ENCODE data around the gene CCDC6.

CCDC6 gene

DNA sequence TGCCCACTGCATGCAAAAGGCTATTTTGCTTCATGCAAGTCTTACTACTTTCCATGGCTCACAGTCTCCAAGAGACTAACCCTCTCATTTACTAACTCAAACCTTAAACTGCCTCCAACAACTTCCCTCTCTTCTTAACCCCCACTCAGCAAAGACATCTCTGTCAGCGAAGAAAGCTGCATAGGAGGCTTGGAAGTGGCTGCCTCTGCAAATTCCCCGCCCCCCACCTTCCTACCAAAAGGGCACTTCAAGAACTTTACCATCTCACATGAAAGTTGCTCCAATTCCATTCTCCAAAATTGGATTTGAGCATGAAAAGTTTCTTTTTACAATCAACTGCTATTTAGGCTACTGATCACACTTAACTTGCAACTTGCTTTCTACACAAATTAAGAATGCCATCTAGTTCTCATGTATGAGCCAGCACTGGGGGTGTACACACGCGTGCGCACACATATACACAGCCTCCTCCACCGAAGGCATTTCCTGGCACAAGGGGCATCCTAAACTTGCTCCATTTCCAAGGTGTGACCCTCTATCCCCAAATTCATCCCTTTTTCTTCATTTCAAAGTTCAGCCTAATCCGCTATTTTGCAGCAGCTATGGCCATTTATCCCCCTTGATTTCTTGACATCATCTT lies 1.8 kb downstream of the CCDC6 start:
- Mint-ChIP-seq H3K27me3 (ENCODE audit: low read depth, poor library complexity) (no peaks in the 10 kb centered on the region), H3K4me3 (peak overlapping the region; percentile 98), H3K4me1 (peaks cover 72% of the 10 kb centered on the region), H3K27ac (no peak overlapping the region), H3K36me3 (ENCODE audit: low read depth) (peaks cover 4% of the 10 kb centered on the region), H3K9me3 (no peaks in the 10 kb centered on the region)
- TF ChIP-seq, protein P1, sequence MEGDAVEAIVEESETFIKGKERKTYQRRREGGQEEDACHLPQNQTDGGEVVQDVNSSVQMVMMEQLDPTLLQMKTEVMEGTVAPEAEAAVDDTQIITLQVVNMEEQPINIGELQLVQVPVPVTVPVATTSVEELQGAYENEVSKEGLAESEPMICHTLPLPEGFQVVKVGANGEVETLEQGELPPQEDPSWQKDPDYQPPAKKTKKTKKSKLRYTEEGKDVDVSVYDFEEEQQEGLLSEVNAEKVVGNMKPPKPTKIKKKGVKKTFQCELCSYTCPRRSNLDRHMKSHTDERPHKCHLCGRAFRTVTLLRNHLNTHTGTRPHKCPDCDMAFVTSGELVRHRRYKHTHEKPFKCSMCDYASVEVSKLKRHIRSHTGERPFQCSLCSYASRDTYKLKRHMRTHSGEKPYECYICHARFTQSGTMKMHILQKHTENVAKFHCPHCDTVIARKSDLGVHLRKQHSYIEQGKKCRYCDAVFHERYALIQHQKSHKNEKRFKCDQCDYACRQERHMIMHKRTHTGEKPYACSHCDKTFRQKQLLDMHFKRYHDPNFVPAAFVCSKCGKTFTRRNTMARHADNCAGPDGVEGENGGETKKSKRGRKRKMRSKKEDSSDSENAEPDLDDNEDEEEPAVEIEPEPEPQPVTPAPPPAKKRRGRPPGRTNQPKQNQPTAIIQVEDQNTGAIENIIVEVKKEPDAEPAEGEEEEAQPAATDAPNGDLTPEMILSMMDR (IDR thresholded peaks at IDR 0.05): no peak
- DNase-seq: peak; percentile 31

DNA sequence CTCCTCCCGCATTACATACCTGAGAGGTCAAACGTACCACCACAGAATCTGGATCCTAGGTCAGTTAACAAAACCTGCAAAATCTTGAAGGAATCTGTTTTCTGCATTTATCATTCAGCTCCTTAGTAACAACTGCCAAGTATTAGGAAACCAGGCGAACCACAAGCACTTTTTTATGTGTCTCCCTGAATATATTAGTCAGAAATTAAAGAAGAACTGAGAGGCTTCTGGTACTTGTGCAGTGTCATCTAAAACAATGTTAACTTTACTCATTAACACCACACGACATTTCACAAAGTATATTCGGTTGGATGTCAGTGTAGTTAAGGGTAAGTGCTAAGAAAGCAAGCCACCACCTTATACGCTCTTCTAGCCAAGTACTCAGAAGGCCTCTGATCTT lies 2.5 kb downstream of the CCDC6 start:
- no peak for DNase-seq
- H3K4me1 Mint-ChIP-seq: peaks cover 76% of the 10 kb centered on the region
- H3K4me3 Mint-ChIP-seq: peak overlapping the region; percentile 98

DNA sequence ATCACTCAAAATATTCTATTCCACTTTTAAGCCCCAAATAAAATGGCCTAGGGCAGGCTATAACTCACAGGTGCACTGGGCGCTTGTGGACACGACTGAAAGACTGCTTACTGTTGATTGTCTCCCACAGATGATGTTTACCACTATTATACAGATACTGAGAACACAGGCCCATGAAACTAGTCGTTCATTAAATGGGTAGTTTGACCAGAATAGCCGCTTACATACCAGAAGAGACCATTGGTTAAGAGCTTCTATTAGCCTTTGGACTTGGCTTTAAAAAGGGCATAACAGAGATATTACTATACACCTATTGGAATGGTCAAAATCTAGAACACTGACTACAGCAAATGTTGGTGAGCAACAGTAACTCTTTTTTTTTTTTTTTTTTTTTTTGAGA lies 4.3 kb downstream of the CCDC6 start:
- H3K36me3 Mint-ChIP-seq (ENCODE audit: low read depth): peaks cover 4% of the 10 kb centered on the region

More for the DNA sequence above, 2.5 kb downstream of the CCDC6 start:
- TF ChIP-seq, protein P1 (IDR thresholded peaks at IDR 0.05): no peak
- Mint-ChIP-seq H3K36me3 (ENCODE audit: low read depth) (peaks cover 4% of the 10 kb centered on the region), H3K27ac (no peak overlapping the region), H3K9me3 (no peaks in the 10 kb centered on the region), H3K27me3 (ENCODE audit: low read depth, poor library complexity) (no peaks in the 10 kb centered on the region)

DNA sequence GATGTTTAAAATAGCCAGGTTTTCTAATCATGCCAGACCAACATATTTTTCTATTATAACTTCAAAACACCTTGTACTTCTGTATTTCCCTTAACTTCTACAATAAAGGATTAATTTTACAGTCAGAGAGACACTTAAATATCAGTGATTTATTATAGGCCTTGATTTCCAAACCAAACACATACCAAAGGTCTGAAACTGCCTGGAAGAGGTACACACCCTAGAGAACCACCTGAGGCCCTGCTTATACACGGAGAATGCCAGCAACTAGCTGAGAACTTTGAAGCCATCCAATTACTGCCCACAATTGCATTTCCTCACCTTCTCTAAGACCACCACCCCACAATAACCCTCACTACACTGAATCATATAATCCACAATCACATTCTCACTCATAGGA lies 4.9 kb downstream of the CCDC6 start:
- peaks cover 57% of the 10 kb centered on the region for H3K4me1 Mint-ChIP-seq
- no peak overlapping the region for H3K4me3 Mint-ChIP-seq
- no peaks in the 10 kb centered on the region for H3K27me3 Mint-ChIP-seq (ENCODE audit: low read depth, poor library complexity)
- no peaks in the 10 kb centered on the region for H3K9me3 Mint-ChIP-seq
- no peak overlapping the region for H3K27ac Mint-ChIP-seq
- no peak for DNase-seq
- TF ChIP-seq, protein P1 (IDR thresholded peaks at IDR 0.05): no peak
- H3K36me3 Mint-ChIP-seq (ENCODE audit: low read depth): peaks cover 4% of the 10 kb centered on the region

More for the DNA sequence above, 4.3 kb downstream of the CCDC6 start:
- peaks cover 60% of the 10 kb centered on the region for H3K4me1 Mint-ChIP-seq
- H3K9me3 Mint-ChIP-seq: no peaks in the 10 kb centered on the region
- no peak overlapping the region for H3K4me3 Mint-ChIP-seq
- H3K27ac Mint-ChIP-seq: no peak overlapping the region
- no peak for DNase-seq
- no peaks in the 10 kb centered on the region for H3K27me3 Mint-ChIP-seq (ENCODE audit: low read depth, poor library complexity)
- TF ChIP-seq, protein P1 (IDR thresholded peaks at IDR 0.05): no peak

DNA sequence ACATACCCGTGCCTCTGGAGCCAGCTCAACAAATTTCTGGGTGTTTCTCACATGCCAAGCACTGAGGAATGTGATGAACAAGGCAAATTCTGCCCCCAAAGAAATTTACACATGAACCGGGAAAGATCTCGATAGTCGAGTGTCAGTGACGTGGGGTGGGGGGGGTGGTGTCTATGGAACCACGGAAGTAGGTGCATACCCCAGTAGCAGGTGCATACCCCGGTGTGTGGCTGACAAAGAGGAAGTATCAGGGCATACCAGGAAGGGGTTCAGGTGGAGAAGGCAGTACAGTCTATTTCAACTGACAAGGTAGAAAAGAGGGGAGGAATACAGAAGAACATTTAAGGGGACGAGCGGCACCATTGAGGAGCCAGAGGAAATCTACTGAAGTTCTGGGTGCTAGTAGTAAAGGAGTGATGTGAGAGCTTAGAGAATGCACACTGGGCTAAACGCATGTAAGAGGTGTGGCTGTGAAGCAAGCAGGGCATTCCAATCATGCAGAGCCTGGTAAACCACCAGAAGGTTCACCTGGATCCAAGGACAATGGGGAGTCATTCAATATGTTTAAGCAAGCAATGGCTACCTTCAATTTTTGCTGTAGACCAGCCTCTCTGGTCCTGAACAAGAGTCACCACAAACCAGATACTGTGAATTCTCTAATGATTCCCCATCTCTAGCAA lies 6.2 kb downstream of the CCDC6 start:
- Mint-ChIP-seq H3K36me3 (ENCODE audit: low read depth) (peaks cover 4% of the 10 kb centered on the region), H3K4me3 (no peak overlapping the region), H3K27ac (no peak overlapping the region), H3K9me3 (no peaks in the 10 kb centered on the region), H3K4me1 (peaks cover 61% of the 10 kb centered on the region), H3K27me3 (ENCODE audit: low read depth, poor library complexity) (no peaks in the 10 kb centered on the region)
- no peak for DNase-seq
- TF ChIP-seq, protein P1 (IDR thresholded peaks at IDR 0.05): no peak

Data from nephron progenitor cell (in vitro differentiated cells).